Fibroblast of pulmonary artery (primary cell): ENCODE results near the gene ASZ1.
A peak's percentile ranks its signal among the peaks of the same experiment; 100 is the strongest.

Experiments
- DNase-seq: peaks from one replicate; pipeline ENCODE4 v3.0.0-alpha.2; 2010; ENCODE audit warnings: low read depth
- H3K4me3 ChIP-seq: replicated peaks from 2 replicates; pipeline ENCODE4 v1.5.1; 2011; ENCODE audit warnings: low read depth, mild to moderate bottlenecking, control low read depth, low read length, moderate library complexity
- CTCF ChIP-seq: IDR thresholded peaks from 2 replicates; pipeline ENCODE4 v1.5.1; 2011; ENCODE audit warnings: mild to moderate bottlenecking, control low read depth, low read length, inconsistent platforms; ENCODE audit errors: missing control alignments

Gene ASZ1

GRCh38 chr7:117458977-117459583 is 31.8 kb upstream of the ASZ1 start:
- no peak overlapping the region for H3K4me3 ChIP-seq
- DNase-seq: peak; percentile 61
- TF ChIP-seq CTCF: peak; percentile 57

GRCh38 chr7:117448655-117449054 is 21.4 kb upstream of the ASZ1 start:
- DNase-seq: no peak
- TF ChIP-seq CTCF: no peak
- H3K4me3 ChIP-seq: no peak overlapping the region

GRCh38 chr7:117446220-117446815 is 19.0 kb upstream of the ASZ1 start:
- no peak overlapping the region for H3K4me3 ChIP-seq
- no peak for DNase-seq
- no peak for TF ChIP-seq CTCF

GRCh38 chr7:117445206-117445605 is 17.9 kb upstream of the ASZ1 start:
- TF ChIP-seq CTCF: no peak
- H3K4me3 ChIP-seq: no peak overlapping the region
- no peak for DNase-seq

GRCh38 chr7:117444646-117445045 is 17.4 kb upstream of the ASZ1 start:
- TF ChIP-seq CTCF: no peak
- H3K4me3 ChIP-seq: no peak overlapping the region
- DNase-seq: no peak

- H3K4me3 ChIP-seq: no peak overlapping the region
- DNase-seq: no peak
- TF ChIP-seq CTCF: no peak
Observed at GRCh38 chr7:117435475-117436043, 8.3 kb upstream of the ASZ1 start.
